OCI-M1 (cell line): Measurements from ENCODE around the gene INSYN1.
A peak's percentile ranks its signal among the peaks of the same experiment; 100 is the strongest.
"Not testable (repeated sequence)": the region's sequence is repeated elsewhere in the genome, so short reads cannot be mapped to it uniquely, and the experiment has no call there.

Experiments
- DNase-seq: peaks from one replicate; lab custom pipeline; 2025; lab: John Stamatoyannopoulos, UW

The INSYN1 gene

GRCh38 chr15:73712107-73712506 lies 41.0 kb downstream of the INSYN1 start:
- no peak for DNase-seq

GRCh38 chr15:73711526-73711925 lies 41.6 kb downstream of the INSYN1 start:
- peak; percentile 16 for DNase-seq

- no peak for DNase-seq
These were observed 42.8 kb downstream of the INSYN1 start for GRCh38 chr15:73710321-73710720.

- DNase-seq: no peak
These were observed 43.5 kb downstream of the INSYN1 start for GRCh38 chr15:73709686-73710085.

GRCh38 chr15:73709241-73709640 lies 43.9 kb downstream of the INSYN1 start:
- DNase-seq: no peak

GRCh38 chr15:73708691-73709090 lies 44.5 kb downstream of the INSYN1 start:
- DNase-seq: no peak

- peak; percentile 78 for DNase-seq
These were observed 48.1 kb downstream of the INSYN1 start for GRCh38 chr15:73704869-73705645.

- not testable (repeated sequence) for DNase-seq
These were observed 48.8 kb downstream of the INSYN1 start for GRCh38 chr15:73704142-73704868.

- DNase-seq: not testable (repeated sequence)
These were observed 49.5 kb downstream of the INSYN1 start for GRCh38 chr15:73703601-73704000.

GRCh38 chr15:73702311-73703239 lies 50.6 kb downstream of the INSYN1 start:
- not testable (repeated sequence) for DNase-seq

GRCh38 chr15:73700041-73700842 lies 52.9 kb downstream of the INSYN1 start:
- peak; percentile 84 for DNase-seq

GRCh38 chr15:73699249-73700040 lies 53.7 kb downstream of the INSYN1 start:
- DNase-seq: no peak

- peak; percentile 40 for DNase-seq
These were observed 56.1 kb downstream of the INSYN1 start for GRCh38 chr15:73697033-73697467.

GRCh38 chr15:73696641-73697001 lies 56.5 kb downstream of the INSYN1 start:
- DNase-seq: no peak

- DNase-seq: no peak
These were observed 57.1 kb downstream of the INSYN1 start for GRCh38 chr15:73695773-73696640.

GRCh38 chr15:73694419-73694818 lies 58.7 kb downstream of the INSYN1 start:
- no peak for DNase-seq

GRCh38 chr15:73691396-73691795 lies 61.8 kb downstream of the INSYN1 start:
- DNase-seq: peak; percentile 24

GRCh38 chr15:73688455-73688854 lies 64.7 kb downstream of the INSYN1 start:
- peak; percentile 43 for DNase-seq

GRCh38 chr15:73687351-73687750 lies 65.8 kb downstream of the INSYN1 start:
- no peak for DNase-seq
